NCI-H187 treated with DMSO at 0.1 percent for 48 hours (cell line): ENCODE results near the gene METTL25B.

ENCODE experiments used
- DNase-seq: peaks from one replicate; lab custom pipeline; 2025; lab: John Stamatoyannopoulos, UW

The METTL25B gene

GRCh38 chr1:156768610-156769295 lies 40.5 kb downstream of the METTL25B start:
- DNase-seq: no peak

DNA sequence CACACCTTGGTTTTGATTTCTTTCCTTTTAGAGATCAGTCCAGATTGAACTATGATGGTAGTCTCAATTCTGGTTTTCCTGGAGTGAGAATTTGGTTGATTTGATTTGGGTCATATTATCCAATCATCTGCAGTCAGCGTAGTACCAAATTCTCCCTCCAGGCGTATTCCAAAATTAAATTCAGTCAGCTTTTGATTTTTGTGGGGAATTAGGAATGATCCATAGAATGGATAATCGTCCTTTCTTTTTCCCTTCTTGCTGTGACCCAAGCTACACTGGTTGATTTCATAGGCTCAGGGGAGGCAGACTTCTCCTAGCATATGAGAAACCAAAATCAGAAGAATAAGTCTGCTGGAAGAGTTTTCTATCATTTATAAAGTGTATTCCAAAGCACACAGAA lies 44.0 kb downstream of the METTL25B start:
- DNase-seq: no peak

DNA sequence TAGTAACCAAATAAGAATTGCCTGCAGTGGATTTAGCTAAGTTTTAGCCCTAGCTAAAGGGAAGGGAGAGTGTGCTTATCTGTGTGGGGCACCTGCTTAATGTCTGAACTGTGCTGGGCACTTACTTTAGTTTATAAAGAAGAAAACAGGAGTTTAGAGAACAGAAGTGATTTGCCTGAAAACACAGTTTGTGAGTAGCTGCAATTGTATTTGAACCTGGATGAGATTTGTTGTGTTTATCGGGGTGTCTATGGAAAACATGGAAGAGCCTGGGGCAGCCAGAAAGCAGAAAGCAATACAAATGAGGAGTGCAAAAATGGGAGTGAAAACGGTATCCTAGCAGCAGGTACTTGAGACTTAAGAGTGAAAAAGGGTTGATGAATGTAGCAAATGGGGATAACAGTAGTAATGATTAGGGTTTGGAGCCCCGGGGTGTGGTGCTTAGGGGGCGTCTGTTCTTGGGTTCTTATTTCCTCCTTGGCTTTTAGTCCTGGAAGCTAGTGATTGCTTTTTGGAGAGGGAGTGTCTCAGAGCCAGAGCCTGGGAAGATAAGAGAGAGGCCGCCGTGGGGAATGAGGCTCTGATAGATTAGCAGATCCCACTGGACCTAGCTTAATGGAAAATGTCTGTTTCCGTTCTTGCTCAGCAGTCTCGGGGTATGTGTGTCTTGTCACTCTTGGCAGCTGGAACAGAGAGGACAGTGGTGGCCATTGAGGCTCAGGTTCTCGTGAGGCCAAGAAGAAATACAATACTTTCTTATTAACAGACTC lies 44.6 kb downstream of the METTL25B start:
- DNase-seq: no peak

- no peak for DNase-seq
Measured at GRCh38 chr1:156773607-156774006, 45.3 kb downstream of the METTL25B start.

DNA sequence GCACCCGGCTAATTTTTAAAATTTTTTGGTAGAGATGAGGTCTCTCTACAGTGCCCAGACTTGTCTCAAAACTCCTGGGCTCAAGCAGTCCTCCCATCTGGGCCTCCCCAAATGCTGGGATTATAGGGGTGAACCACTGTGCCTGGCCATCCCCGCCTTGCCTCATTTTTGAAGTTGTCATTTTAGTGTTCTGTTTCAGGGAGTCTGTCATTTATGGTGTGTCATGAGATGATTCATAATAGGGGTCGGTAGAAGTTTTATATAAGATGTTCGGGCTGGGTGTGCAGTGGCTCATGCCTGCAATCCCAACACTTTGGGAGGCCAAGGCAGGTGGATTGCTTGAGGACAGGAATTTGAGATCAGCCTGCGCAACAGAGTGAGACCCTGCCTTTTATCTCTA lies 47.5 kb downstream of the METTL25B start:
- no peak for DNase-seq

DNA sequence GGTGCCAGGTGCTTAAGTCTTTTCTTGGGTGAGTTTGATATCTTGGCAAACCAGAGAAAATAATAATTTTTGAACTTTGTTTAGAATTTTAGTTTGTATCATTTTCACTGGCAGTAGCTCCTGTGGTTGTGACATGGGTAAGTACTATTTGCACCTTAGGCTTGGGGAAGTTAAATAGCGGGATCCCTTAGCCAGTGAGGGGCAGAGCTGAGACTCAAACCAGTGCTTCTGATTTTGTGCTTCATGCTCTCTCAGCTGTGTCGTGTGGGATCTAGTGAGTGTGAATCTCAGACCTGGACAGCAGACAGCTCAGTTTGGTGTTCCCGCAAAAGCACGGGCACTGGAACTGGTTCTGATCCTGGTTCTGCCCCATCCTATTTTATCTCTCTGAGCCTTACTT lies 48.7 kb downstream of the METTL25B start:
- no peak for DNase-seq

GRCh38 chr1:156777573-156777972 lies 49.3 kb downstream of the METTL25B start:
- DNase-seq: no peak

- DNase-seq: no peak
Measured at GRCh38 chr1:156781585-156782186, 53.4 kb downstream of the METTL25B start.

GRCh38 chr1:156785458-156785857 lies 57.2 kb downstream of the METTL25B start:
- DNase-seq: no peak
